Stomach smooth muscle (tissue), 2 donors: Measurements from ENCODE around the gene TRAPPC3.

Source experiments
- H3K27ac ChIP-seq: one replicate; pipeline ENCODE4 v1.7.0; 2013; ENCODE audit warnings: mild to moderate bottlenecking, low read length, inconsistent platforms
- H3K27me3 ChIP-seq, 2 donors: one replicate each; pipeline ENCODE4 v1.7.0; 2013; ENCODE audit warnings: low read length in 2 of 2; ENCODE audit not compliant: insufficient read depth in 2 of 2, control insufficient read depth in 1 of 2
- H3K36me3 ChIP-seq, 2 donors: one replicate each; pipeline ENCODE4 v1.7.0; 2013; ENCODE audit warnings: low read length in 2 of 2; ENCODE audit not compliant: control insufficient read depth in 2 of 2, insufficient read depth in 2 of 2
- H3K4me1 ChIP-seq: one replicate; pipeline ENCODE4 v1.7.0; 2013; ENCODE audit warnings: low read length; ENCODE audit not compliant: control insufficient read depth, insufficient read depth
- H3K4me3 ChIP-seq, 2 donors: one replicate each; pipeline ENCODE4 v1.7.0; 2013; ENCODE audit warnings: low read length in 2 of 2
- H3K9ac ChIP-seq, 2 donors: one replicate each; pipeline ENCODE4 v1.7.0; 2013; ENCODE audit warnings: low read length in 2 of 2, mild to moderate bottlenecking in 1 of 2
- H3K9me3 ChIP-seq, 2 donors: one replicate each; pipeline ENCODE4 v1.7.0; 2013; ENCODE audit warnings: low read length in 2 of 2; ENCODE audit not compliant: control insufficient read depth in 2 of 2
- donor health status: healthy.
- donor health status: Pancreatic carcinoma.

TRAPPC3 gene

GRCh38 chr1:36157973-36158826, 8.9 kb upstream of the TRAPPC3 start:
- no peaks in the 10 kb centered on the region for H3K27me3 ChIP-seq
- peak overlapping the region; percentile 99 for H3K27ac ChIP-seq
- peak overlapping the region; percentile 93 to 96 for H3K4me3 ChIP-seq
- peak overlapping the region; percentile 79 to 92 for H3K9ac ChIP-seq
- peaks cover 80% of the 10 kb centered on the region for H3K4me1 ChIP-seq
- H3K9me3 ChIP-seq: no peaks in the 10 kb centered on the region
- H3K36me3 ChIP-seq: peaks cover 2 to 8% of the 10 kb centered on the region in 2 donors

GRCh38 chr1:36157115-36157903, 8.0 kb upstream of the TRAPPC3 start:
- H3K4me1 ChIP-seq: peaks cover 78% of the 10 kb centered on the region
- H3K9ac ChIP-seq: peak overlapping the region; percentile 79 to 92
- peak overlapping the region; percentile 93 to 96 for H3K4me3 ChIP-seq
- H3K36me3 ChIP-seq: peaks cover 2 to 7% of the 10 kb centered on the region in 2 donors
- peak overlapping the region; percentile 99 for H3K27ac ChIP-seq
- no peaks in the 10 kb centered on the region for H3K9me3 ChIP-seq
- no peaks in the 10 kb centered on the region for H3K27me3 ChIP-seq

- H3K9me3 ChIP-seq: no peaks in the 10 kb centered on the region
Observed at GRCh38 chr1:36156329-36157114, 7.2 kb upstream of the TRAPPC3 start.

GRCh38 chr1:36155408-36156328, 6.4 kb upstream of the TRAPPC3 start, which contains the start of gene MAP7D1:
MAP7D1 (plus strand) TSS chr1:36156160; CDS start chr1:36156418, 258 bp downstream.
- Histone ChIP-seq H3K27ac (peak within 1 kb of the TSS; percentile 99), H3K4me3 (peak within 1 kb of the TSS; percentile 93 to 96)

More at GRCh38 chr1:36156329-36157114, 7.2 kb upstream of the TRAPPC3 start:
- Histone ChIP-seq H3K27me3 (no peaks in the 10 kb centered on the region), H3K27ac (peak overlapping the region; percentile 99), H3K4me3 (peak overlapping the region; percentile 93 to 96), H3K36me3 (peaks cover 2 to 5% of the 10 kb centered on the region in 2 donors), H3K4me1 (peaks cover 76% of the 10 kb centered on the region), H3K9ac (peak overlapping the region; percentile 79 to 92)

GRCh38 chr1:36154765-36155407, 5.6 kb upstream of the TRAPPC3 start:
- H3K4me3 ChIP-seq: peak overlapping the region; percentile 93 to 96
- H3K4me1 ChIP-seq: peaks cover 76% of the 10 kb centered on the region
- peak overlapping the region; percentile 99 for H3K27ac ChIP-seq
- H3K27me3 ChIP-seq: no peaks in the 10 kb centered on the region
- H3K36me3 ChIP-seq: peaks cover 2 to 5% of the 10 kb centered on the region in 2 donors
- no peaks in the 10 kb centered on the region for H3K9me3 ChIP-seq
- H3K9ac ChIP-seq: peak overlapping the region; percentile 99

More at GRCh38 chr1:36155408-36156328, 6.4 kb upstream of the TRAPPC3 start, which contains the start of gene MAP7D1:
- Histone ChIP-seq H3K9me3 (no peaks in the 10 kb centered on the region), H3K4me1 (peaks cover 76% of the 10 kb centered on the region), H3K27me3 (no peaks in the 10 kb centered on the region), H3K36me3 (peaks cover 2 to 5% of the 10 kb centered on the region in 2 donors), H3K9ac (peak within 1 kb of the TSS; percentile 99)

GRCh38 chr1:36154335-36154734, 5.0 kb upstream of the TRAPPC3 start:
- Histone ChIP-seq H3K4me1 (peaks cover 73% of the 10 kb centered on the region), H3K9ac (peak overlapping the region in 1 of 2 donors; percentile 99), H3K27ac (peak overlapping the region; percentile 99), H3K4me3 (no peak overlapping the region), H3K27me3 (no peaks in the 10 kb centered on the region), H3K9me3 (no peaks in the 10 kb centered on the region), H3K36me3 (peaks cover 1 to 2% of the 10 kb centered on the region in 2 donors)

- peaks cover 0 to 2% of the 10 kb centered on the region in 2 donors for H3K36me3 ChIP-seq
- H3K27ac ChIP-seq: peak overlapping the region; percentile 53
- H3K9ac ChIP-seq: no peak overlapping the region
- H3K27me3 ChIP-seq: no peaks in the 10 kb centered on the region
- H3K4me3 ChIP-seq: no peak overlapping the region
- no peaks in the 10 kb centered on the region for H3K9me3 ChIP-seq
- peaks cover 73% of the 10 kb centered on the region for H3K4me1 ChIP-seq
Observed at GRCh38 chr1:36153476-36153875, 4.2 kb upstream of the TRAPPC3 start.

- peak overlapping the region; percentile 99 for H3K27ac ChIP-seq
- peaks cover 67% of the 10 kb centered on the region for H3K4me1 ChIP-seq
- H3K4me3 ChIP-seq: peak overlapping the region; percentile 29 to 34
Observed at GRCh38 chr1:36151845-36152203, 2.5 kb upstream of the TRAPPC3 start.

GRCh38 chr1:36151134-36151844, 2.0 kb upstream of the TRAPPC3 start:
- peak overlapping the region; percentile 35 to 66 for H3K9ac ChIP-seq
- peak overlapping the region; percentile 99 for H3K27ac ChIP-seq
- H3K9me3 ChIP-seq: no peaks in the 10 kb centered on the region
- H3K27me3 ChIP-seq: no peaks in the 10 kb centered on the region
- peak overlapping the region; percentile 34 to 35 for H3K4me3 ChIP-seq
- H3K4me1 ChIP-seq: peaks cover 66% of the 10 kb centered on the region
- no peaks in the 10 kb centered on the region for H3K36me3 ChIP-seq

More at GRCh38 chr1:36151845-36152203, 2.5 kb upstream of the TRAPPC3 start:
- no peaks in the 10 kb centered on the region for H3K36me3 ChIP-seq
- no peaks in the 10 kb centered on the region for H3K27me3 ChIP-seq
- peak overlapping the region; percentile 35 to 48 for H3K9ac ChIP-seq
- H3K9me3 ChIP-seq: no peaks in the 10 kb centered on the region
